HG02981 (cell line): ENCODE measurements around the gene RELN.

Source experiments
- ATAC-seq: cut with Tn5 transposase; IDR thresholded peaks from one replicate; pipeline ENCODE4 v1.9.1; 2021; ENCODE audit warnings: mild to moderate bottlenecking, moderate library complexity; ENCODE audit not compliant: unreplicated experiment

The RELN gene

GRCh38 chr7:103731169-103731568 lies 258.3 kb downstream of the RELN start:
- no peak for ATAC-seq

- no peak for ATAC-seq
Measured at GRCh38 chr7:103729026-103729425, 260.4 kb downstream of the RELN start.

- ATAC-seq: no peak
Measured at GRCh38 chr7:103727982-103728610, 261.4 kb downstream of the RELN start.

GRCh38 chr7:103719070-103719469 lies 270.4 kb downstream of the RELN start:
- ATAC-seq: no peak

- ATAC-seq: no peak
Measured at GRCh38 chr7:103718482-103719061, 270.9 kb downstream of the RELN start.

- no peak for ATAC-seq
Measured at GRCh38 chr7:103717574-103717973, 271.9 kb downstream of the RELN start.

GRCh38 chr7:103715376-103716120 lies 273.9 kb downstream of the RELN start:
- ATAC-seq: no peak

- ATAC-seq: no peak
Measured at GRCh38 chr7:103714376-103714927, 275.0 kb downstream of the RELN start.

GRCh38 chr7:103712991-103713778 lies 276.3 kb downstream of the RELN start:
- ATAC-seq: no peak

GRCh38 chr7:103711413-103711812 lies 278.0 kb downstream of the RELN start:
- no peak for ATAC-seq

GRCh38 chr7:103710247-103710646 lies 279.2 kb downstream of the RELN start:
- no peak for ATAC-seq

- ATAC-seq: no peak
Measured at GRCh38 chr7:103706805-103707204, 282.7 kb downstream of the RELN start.

- no peak for ATAC-seq
Measured at GRCh38 chr7:103705542-103705941, 283.9 kb downstream of the RELN start.

GRCh38 chr7:103704701-103705100 lies 284.8 kb downstream of the RELN start:
- ATAC-seq: no peak

GRCh38 chr7:103702982-103703381 lies 286.5 kb downstream of the RELN start:
- ATAC-seq: no peak

- ATAC-seq: no peak
Measured at GRCh38 chr7:103702454-103702853, 287.0 kb downstream of the RELN start.

GRCh38 chr7:103699032-103699431 lies 290.4 kb downstream of the RELN start:
- no peak for ATAC-seq

GRCh38 chr7:103698064-103698463 lies 291.4 kb downstream of the RELN start:
- ATAC-seq: no peak

- no peak for ATAC-seq
Measured at GRCh38 chr7:103695521-103695920, 293.9 kb downstream of the RELN start.

- no peak for ATAC-seq
Measured at GRCh38 chr7:103694304-103694703, 295.2 kb downstream of the RELN start.

GRCh38 chr7:103691291-103691690 lies 298.2 kb downstream of the RELN start:
- no peak for ATAC-seq
